ENCODE results near the gene CYFIP1.

GRCh38 chr15:22866079-22866478 is 114.1 kb downstream of the CYFIP1 start:
- TF ChIP-seq CTCF (IDR thresholded peaks at IDR 0.05; ENCODE audit: low read depth, low read length) (no peak), POLR2A (IDR thresholded peaks at IDR 0.05; ENCODE audit: extremely low read depth, insufficient read length) (no peak), MYC (IDR thresholded peaks at IDR 0.05; ENCODE audit: low read depth, low read length) (no peak), MAX (IDR thresholded peaks at IDR 0.05; ENCODE audit: low read depth, low read length) (no peak)

Data from NB4 (cell line).